Uterus (tissue), 4 donors: ENCODE measurements around the gene DOCK4. TPM values are rescaled to one million over a fixed set of nuclear protein-coding genes. Genes with fewer than 3 reads are reported as not detected.

ENCODE experiments used
- DNase-seq, 2 donors: peaks; one replicate each; pipeline ENCODE4 v3.0.0-alpha.2; 2019 to 2020
- H3K27ac ChIP-seq, 2 donors: fragments of 200-600 bp; sonication (generic); 1 replicate in 1 of 2; 2 replicates in 1 of 2; pipeline ENCODE4 v1.5.1; 2016 to 2018
- H3K27me3 ChIP-seq, 2 donors: fragments of 200-600 bp; sonication (generic); one replicate each; pipeline ENCODE4 v1.5.1; 2018 to 2019; ENCODE audit warnings: control low read depth in 1 of 2
- H3K36me3 ChIP-seq, 2 donors: fragments of 200-600 bp; sonication (generic); one replicate each; pipeline ENCODE4 v1.5.1; 2019; ENCODE audit warnings: control low read depth in 1 of 2
- H3K4me1 ChIP-seq, 2 donors: fragments of 200-600 bp; sonication (generic); one replicate each; pipeline ENCODE4 v1.5.1; 2018 to 2019; ENCODE audit warnings: control low read depth in 1 of 2
- H3K4me3 ChIP-seq, 2 donors: fragments of 200-600 bp; sonication (generic); 1 replicate in 1 of 2; 2 replicates in 1 of 2; pipeline ENCODE4 v1.5.1; 2018 to 2019; ENCODE audit warnings: mild to moderate bottlenecking in 1 of 2
- H3K9me3 ChIP-seq, 2 donors: fragments of 200-600 bp; sonication (generic); one replicate each; pipeline ENCODE4 v1.5.1; 2019; ENCODE audit warnings: control low read depth in 1 of 2
- CTCF ChIP-seq, 4 experiments: fragments of 200-600 bp in 2 of 4; fragments of 450-650 bp in 2 of 4; sonication (generic) in 2 of 4; IDR thresholded peaks; one replicate each; pipeline ENCODE4 v1.5.1; 2016 to 2019; ENCODE audit warnings: antibody characterized with exemption in 4 of 4, mild to moderate bottlenecking in 2 of 4, moderate library complexity in 1 of 4
- POLR2A ChIP-seq, 2 donors: fragments of 450-650 bp; IDR thresholded peaks; one replicate each; pipeline ENCODE4 v1.6.1; 2016; ENCODE audit warnings: antibody characterized with exemption in 2 of 2, mild to moderate bottlenecking in 1 of 2, moderate library complexity in 1 of 2
- intact Hi-C: fragments of 100-400 bp; cut with DNase I; formaldehyde crosslinking; loops from one replicate; pipeline ENCODE4 v1.15.1; 2023; ENCODE audit warnings: low total_unique reads
- total RNA-seq, 4 donors: library from RNA; depleted of rRNA in 3 of 4; stranded (reverse); fragments of >200 nt in 3 of 4; gene quantifications; one replicate each; pipeline versions ENCODE4 v1.1.0 to v1.2.4, GENCODE V29; 2014 to 2023
- donor health status: DM: yes; HTN: yes; CAD: no.

The DOCK4 gene
- total RNA-seq, 4 donors from 2014 or later: 48.8 to 217 (median 72.3) TPM

GRCh38 chr7:112215787-112216186 is 9.6 kb upstream of the DOCK4 start:
- intact Hi-C loops: no loop called here
- H3K4me1 ChIP-seq: no peaks in the 10 kb centered on the region
- H3K9me3 ChIP-seq: no peaks in the 10 kb centered on the region
- H3K27ac ChIP-seq: no peak overlapping the region
- no peak overlapping the region for H3K4me3 ChIP-seq
- H3K27me3 ChIP-seq: no peaks in the 10 kb centered on the region
- TF ChIP-seq POLR2A (IDR thresholded peaks at IDR 0.05) (no peak), CTCF (IDR thresholded peaks at IDR 0.05) (no peak)
- no peaks in the 10 kb centered on the region for H3K36me3 ChIP-seq
- no peak for DNase-seq

- intact Hi-C loops: no loop called here
- Histone ChIP-seq H3K27me3 (no peaks in the 10 kb centered on the region), H3K27ac (no peak overlapping the region), H3K4me1 (no peaks in the 10 kb centered on the region), H3K9me3 (no peaks in the 10 kb centered on the region), H3K36me3 (no peaks in the 10 kb centered on the region), H3K4me3 (no peak overlapping the region)
- TF ChIP-seq CTCF (IDR thresholded peaks at IDR 0.05) (no peak), POLR2A (IDR thresholded peaks at IDR 0.05) (no peak)
- no peak for DNase-seq
Observed at GRCh38 chr7:112214883-112215282, 8.7 kb upstream of the DOCK4 start.

- no peaks in the 10 kb centered on the region for H3K4me1 ChIP-seq
- H3K27ac ChIP-seq: no peak overlapping the region
- H3K36me3 ChIP-seq: no peaks in the 10 kb centered on the region
- TF ChIP-seq CTCF (IDR thresholded peaks at IDR 0.05): no peak
- TF ChIP-seq POLR2A (IDR thresholded peaks at IDR 0.05): no peak
- DNase-seq: no peak
- H3K4me3 ChIP-seq: no peak overlapping the region
- intact Hi-C loops: no loop called here
- H3K9me3 ChIP-seq: no peaks in the 10 kb centered on the region
- H3K27me3 ChIP-seq: no peaks in the 10 kb centered on the region
Observed at GRCh38 chr7:112214268-112214667, 8.1 kb upstream of the DOCK4 start.

GRCh38 chr7:112213735-112214134 is 7.5 kb upstream of the DOCK4 start:
- no peaks in the 10 kb centered on the region for H3K27me3 ChIP-seq
- no peaks in the 10 kb centered on the region for H3K9me3 ChIP-seq
- H3K4me3 ChIP-seq: no peak overlapping the region
- H3K27ac ChIP-seq: no peak overlapping the region
- intact Hi-C loops: no loop called here
- no peaks in the 10 kb centered on the region for H3K4me1 ChIP-seq
- DNase-seq: no peak
- H3K36me3 ChIP-seq: no peaks in the 10 kb centered on the region
- TF ChIP-seq CTCF (IDR thresholded peaks at IDR 0.05): no peak
- TF ChIP-seq POLR2A (IDR thresholded peaks at IDR 0.05): no peak

GRCh38 chr7:112212571-112212970 is 6.4 kb upstream of the DOCK4 start:
- no peaks in the 10 kb centered on the region for H3K9me3 ChIP-seq
- DNase-seq: no peak
- no peaks in the 10 kb centered on the region for H3K4me1 ChIP-seq
- no peaks in the 10 kb centered on the region for H3K36me3 ChIP-seq
- H3K4me3 ChIP-seq: no peak overlapping the region
- H3K27me3 ChIP-seq: no peaks in the 10 kb centered on the region
- H3K27ac ChIP-seq: no peak overlapping the region
- intact Hi-C loops: no loop called here
- TF ChIP-seq POLR2A (IDR thresholded peaks at IDR 0.05): no peak
- TF ChIP-seq CTCF (IDR thresholded peaks at IDR 0.05): no peak
